OCI-LY3 (cell line): ENCODE measurements around the gene CRTC3.

Experiments used
- H2AFZ ChIP-seq: fragments of 200-600, 300-600 bp; shearing (Covaris generic); 2 replicates; pipeline ENCODE4 v1.6.0; 2014; ENCODE audit warnings: antibody characterized with exemption, low read depth, low read length
- H3K27ac ChIP-seq: fragments of 200-600, 300-600 bp; sonication (generic); 2 replicates; pipeline ENCODE4 v1.5.1; 2014; ENCODE audit warnings: mild to moderate bottlenecking, low read length, moderate library complexity, mixed read lengths
- H3K27me3 ChIP-seq: fragments of 200-600, 300-600 bp; sonication (generic); 2 replicates; pipeline ENCODE4 v1.6.1; 2014; ENCODE audit warnings: low read depth, low read length, mixed read lengths
- H3K36me3 ChIP-seq: fragments of 200-600, 300-600 bp; sonication (generic); replicated peaks from 2 replicates; pipeline ENCODE3; 2014; ENCODE audit warnings: low read depth, low read length, mixed read lengths
- H3K4me1 ChIP-seq: fragments of 300-600, 200-600 bp; sonication (generic); 2 replicates; pipeline ENCODE4 v1.6.1; 2014; ENCODE audit warnings: low read length, mixed read lengths
- H3K4me2 ChIP-seq: fragments of 200-600, 300-600 bp; sonication (generic); 2 replicates; pipeline ENCODE4 v1.6.1; 2014; ENCODE audit warnings: low read length, mixed read lengths
- H3K4me3 ChIP-seq: fragments of 300-600, 200-600 bp; sonication (generic); 2 replicates; pipeline ENCODE4 v1.5.1; 2014; ENCODE audit warnings: antibody characterized with exemption, mild to moderate bottlenecking, low read length, moderate library complexity
- H3K79me2 ChIP-seq: fragments of 300-600, 200-600 bp; shearing (Covaris generic); 2 replicates; pipeline ENCODE4 v1.6.1; 2014; ENCODE audit warnings: mild to moderate bottlenecking, low read length, mixed read lengths
- H3K9ac ChIP-seq: fragments of 300-600, 200-600 bp; shearing (Covaris generic); 2 replicates; pipeline ENCODE4 v1.6.0; 2014; ENCODE audit warnings: mild to moderate bottlenecking, low read length, moderate library complexity
- H3K9me3 ChIP-seq: fragments of 200-600, 300-600 bp; shearing (Covaris generic); 2 replicates; pipeline ENCODE4 v1.6.1; 2014; ENCODE audit warnings: low read length, mixed read lengths; ENCODE audit not compliant: insufficient read depth
- H4K20me1 ChIP-seq: fragments of 200-600, 300-600 bp; sonication (generic); 2 replicates; pipeline ENCODE4 v1.6.1; 2016; ENCODE audit warnings: low read length, mixed read lengths; ENCODE audit not compliant: insufficient read depth
- CTCF ChIP-seq: fragments of 200-600, 300-600 bp; sonication (generic); IDR thresholded peaks from 2 replicates; pipeline ENCODE4 v1.5.1; 2014; ENCODE audit warnings: antibody characterized with exemption, low read length, low read depth
- EZH2phosphoT487 ChIP-seq: fragments of 200-600 bp; shearing (Covaris generic); IDR thresholded peaks from 2 replicates; pipeline ENCODE4 v1.6.1; 2018; ENCODE audit warnings: antibody characterized with exemption, mixed run types, low read depth

The CRTC3 gene

GRCh38 chr15:90607361-90607760 is 77.6 kb downstream of the CRTC3 start:
- H3K4me2 ChIP-seq: no peak overlapping the region
- no peak overlapping the region for H3K4me3 ChIP-seq
- TF ChIP-seq EZH2phosphoT487 (no peak), CTCF (no peak)
- no peaks in the 10 kb centered on the region for H4K20me1 ChIP-seq
- H3K9ac ChIP-seq: no peak overlapping the region
- no peaks in the 10 kb centered on the region for H3K4me1 ChIP-seq
- no peak overlapping the region for H2AFZ ChIP-seq
- no peaks in the 10 kb centered on the region for H3K27me3 ChIP-seq
- H3K79me2 ChIP-seq: no peaks in the 10 kb centered on the region
- H3K27ac ChIP-seq: no peak overlapping the region
- no peaks in the 10 kb centered on the region for H3K9me3 ChIP-seq
- no peaks in the 10 kb centered on the region for H3K36me3 ChIP-seq

GRCh38 chr15:90609242-90610180 is 79.8 kb downstream of the CRTC3 start:
- H3K4me1 ChIP-seq: no peaks in the 10 kb centered on the region
- TF ChIP-seq CTCF: no peak
- H3K27ac ChIP-seq: no peak overlapping the region
- H3K4me3 ChIP-seq: no peak overlapping the region
- no peak overlapping the region for H3K9ac ChIP-seq
- no peak overlapping the region for H2AFZ ChIP-seq
- H3K79me2 ChIP-seq: no peaks in the 10 kb centered on the region
- H3K36me3 ChIP-seq: no peaks in the 10 kb centered on the region
- H4K20me1 ChIP-seq: no peaks in the 10 kb centered on the region
- H3K4me2 ChIP-seq: no peak overlapping the region
- H3K9me3 ChIP-seq: no peaks in the 10 kb centered on the region
- H3K27me3 ChIP-seq: no peaks in the 10 kb centered on the region

- Histone ChIP-seq H3K4me3 (no peak overlapping the region), H3K27ac (no peak overlapping the region)
Measured at GRCh38 chr15:90610190-90610589, 80.5 kb downstream of the CRTC3 start.

More at GRCh38 chr15:90610190-90610589, 80.5 kb downstream of the CRTC3 start:
- Histone ChIP-seq H3K27me3 (no peaks in the 10 kb centered on the region), H4K20me1 (no peaks in the 10 kb centered on the region), H3K9ac (no peak overlapping the region), H3K79me2 (no peaks in the 10 kb centered on the region), H3K36me3 (no peaks in the 10 kb centered on the region), H3K9me3 (no peaks in the 10 kb centered on the region), H3K4me1 (no peaks in the 10 kb centered on the region), H3K4me2 (no peak overlapping the region), H2AFZ (no peak overlapping the region)
- TF ChIP-seq CTCF: no peak
- no peak for TF ChIP-seq EZH2phosphoT487
